GM15510 (cell line): Measurements from ENCODE around the gene HHATL.

ENCODE experiments used
- POLR2A ChIP-seq: IDR thresholded peaks from 3 replicates; pipeline ENCODE4 v1.6.1; 2011; ENCODE audit warnings: borderline replicate concordance; ENCODE audit not compliant: insufficient read length; ENCODE audit errors: extremely low read depth

Gene HHATL

DNA sequence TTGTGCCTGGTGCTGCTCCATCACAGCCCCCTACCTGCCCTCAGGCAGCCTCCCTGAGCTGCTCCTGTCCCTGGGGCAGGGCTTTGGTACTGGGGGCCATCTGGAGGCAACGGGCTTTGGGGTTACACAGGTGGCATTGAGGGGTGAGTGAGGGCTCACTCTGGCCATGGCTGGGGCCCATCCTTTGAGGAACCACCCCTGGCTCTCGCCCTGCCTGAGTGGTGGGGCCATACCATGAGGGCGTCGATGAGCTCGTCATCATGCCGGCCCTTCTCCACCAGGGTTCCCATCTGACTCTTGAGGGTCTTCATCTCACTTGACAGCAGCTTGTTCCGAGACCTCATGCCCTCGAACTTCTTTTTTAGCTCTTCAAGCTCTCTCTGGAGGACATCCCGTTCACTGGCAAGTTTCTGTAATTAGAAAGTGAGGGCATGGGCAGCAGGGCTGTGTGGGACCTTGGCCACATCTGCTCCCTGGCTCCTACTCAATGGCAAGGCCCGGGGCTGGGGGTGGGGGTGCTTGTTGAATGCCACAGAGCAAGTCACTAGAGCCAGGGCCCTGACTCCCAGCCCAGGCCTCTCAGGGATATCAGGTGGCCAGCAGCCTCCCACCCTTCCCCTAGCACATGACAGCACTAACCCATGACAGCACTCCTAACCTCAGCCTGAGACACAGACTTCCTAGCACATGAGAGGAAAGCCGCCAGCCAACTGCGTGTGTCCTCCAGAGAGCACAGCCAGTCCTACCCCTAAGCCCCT is 37.0 kb upstream of the HHATL start:
- no peak for TF ChIP-seq POLR2A

GRCh38 chr3:42736531-42736930 is 33.9 kb upstream of the HHATL start:
- TF ChIP-seq POLR2A, result no peak

DNA sequence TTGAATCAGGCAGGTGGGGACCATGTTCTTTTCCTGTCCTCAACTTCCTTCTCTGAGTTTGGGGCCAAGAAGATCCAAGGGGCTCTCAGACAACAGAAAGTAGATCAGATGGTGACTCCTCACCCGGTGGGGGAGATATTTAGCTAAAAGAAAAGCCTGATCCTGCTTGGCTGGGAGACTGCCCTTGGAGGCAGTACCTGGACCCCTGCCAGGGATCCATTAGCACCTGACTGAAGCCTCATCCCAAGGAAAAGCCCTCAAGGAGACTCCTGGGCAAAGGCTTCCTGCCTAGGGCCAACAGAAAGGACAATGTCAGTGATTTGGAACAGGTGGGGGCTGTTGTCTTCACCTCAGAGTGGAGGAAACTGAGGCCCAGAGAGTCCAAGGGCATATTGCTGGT is 33.5 kb upstream of the HHATL start:
- TF ChIP-seq POLR2A, result no peak

DNA sequence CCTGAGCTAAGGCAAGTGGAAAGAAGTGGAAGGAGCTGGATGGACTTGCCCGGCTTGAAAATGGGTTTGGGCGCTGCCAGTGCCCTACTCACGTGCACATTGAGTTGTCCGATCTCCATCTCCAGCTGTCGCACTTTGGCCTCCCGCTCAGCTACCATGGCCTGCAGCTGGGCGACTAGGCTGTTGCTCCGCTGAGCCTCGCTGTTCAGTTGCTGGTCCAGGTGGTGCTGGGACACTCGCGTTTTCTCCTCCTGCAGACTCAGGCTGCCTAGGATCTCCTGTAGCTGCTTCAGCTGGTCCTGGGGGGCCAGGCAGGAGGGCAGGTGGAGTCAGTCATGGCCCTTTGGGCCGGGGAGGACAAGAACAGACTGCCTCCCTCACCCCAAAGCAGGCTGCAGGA is 33.0 kb upstream of the HHATL start:
- TF ChIP-seq POLR2A, result no peak

DNA sequence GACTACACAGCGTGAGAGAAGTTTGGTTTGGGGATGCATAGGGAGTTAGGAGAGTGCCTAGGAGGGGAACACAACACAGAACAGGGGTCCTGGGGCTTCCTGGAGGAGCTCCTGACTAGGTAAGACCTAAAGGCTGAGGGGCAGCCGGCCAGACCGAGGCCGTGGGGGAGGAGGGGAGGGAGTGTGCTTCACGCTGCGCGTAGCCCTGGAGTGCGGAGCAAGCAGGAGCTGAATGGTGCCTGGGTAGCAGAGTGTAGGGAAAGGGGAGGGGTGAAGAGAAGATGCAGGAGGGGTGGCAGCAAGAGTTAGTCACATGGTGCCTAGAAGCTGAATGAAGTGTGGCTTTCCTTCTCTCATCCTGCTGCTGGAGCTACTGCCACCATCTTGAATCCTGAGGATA is 32.4 kb upstream of the HHATL start:
- TF ChIP-seq POLR2A, result no peak

DNA sequence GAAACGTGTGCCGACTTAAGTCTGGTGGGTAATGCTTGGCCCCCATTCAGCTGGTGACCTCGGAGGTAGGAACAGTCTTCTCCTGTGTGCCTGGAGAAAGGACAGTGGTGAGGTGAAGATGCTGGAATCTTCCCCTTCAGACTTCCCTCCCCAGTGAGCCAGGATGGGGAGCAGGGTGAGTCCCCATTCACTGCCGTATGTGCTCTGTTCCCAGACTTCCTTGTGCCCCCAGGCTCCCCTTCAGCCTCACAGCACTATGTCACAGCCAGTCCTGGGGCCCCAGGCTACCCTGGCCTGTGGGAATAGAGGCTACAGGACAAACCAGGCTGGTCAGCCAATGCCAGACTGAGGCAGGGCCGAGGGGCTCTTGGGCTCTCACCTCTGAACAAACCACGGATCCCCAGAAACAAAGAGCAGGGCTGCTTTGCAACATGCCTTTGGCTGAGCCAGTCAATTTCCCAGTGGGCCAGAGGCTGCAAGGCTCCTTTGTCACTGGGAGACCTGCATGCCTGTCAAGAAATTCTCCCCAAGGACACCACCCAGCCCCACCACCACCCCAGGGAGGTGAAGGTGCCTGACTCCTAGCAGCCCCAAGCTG is 31.8 kb upstream of the HHATL start:
- no peak for TF ChIP-seq POLR2A

DNA sequence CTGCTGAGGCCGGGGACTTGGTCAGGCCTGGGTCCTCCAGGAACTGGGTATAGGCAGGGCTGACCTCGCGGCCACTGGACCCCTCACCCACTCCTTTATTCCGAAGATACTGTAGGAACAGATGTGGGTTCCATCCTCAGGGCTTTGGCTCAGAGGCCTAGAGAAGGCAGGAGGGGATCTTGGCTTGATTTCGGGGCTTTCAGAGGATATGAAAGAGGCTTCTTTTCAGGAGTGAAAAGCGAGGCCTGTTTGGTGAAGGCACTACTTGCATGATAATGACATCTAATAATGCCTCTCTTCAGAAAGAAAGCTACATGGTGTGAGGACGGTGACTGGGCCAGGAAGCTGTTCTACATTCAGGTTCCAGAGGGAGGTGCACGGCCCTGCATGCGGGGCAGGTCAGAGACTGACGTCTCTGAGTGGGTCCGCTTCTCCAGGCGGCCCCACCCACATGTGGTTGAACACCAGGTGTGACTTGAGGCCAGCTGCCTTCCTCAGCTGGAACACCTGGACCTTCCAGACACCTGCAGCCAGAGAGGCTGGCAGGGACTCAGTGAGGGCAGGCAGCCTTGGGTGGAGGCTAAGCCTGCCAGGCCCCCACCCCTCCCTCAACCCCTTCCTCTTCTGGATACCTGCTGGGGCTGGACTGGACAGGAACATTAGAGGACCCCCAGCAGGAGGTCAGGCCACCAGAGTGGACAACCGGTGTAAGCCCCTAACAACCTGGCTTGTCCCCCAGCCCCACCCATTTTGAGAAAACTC is 31.1 kb upstream of the HHATL start:
- no peak for TF ChIP-seq POLR2A

- no peak for TF ChIP-seq POLR2A
Observed at GRCh38 chr3:42732829-42733459, 30.3 kb upstream of the HHATL start.

GRCh38 chr3:42732196-42732828 is 29.7 kb upstream of the HHATL start:
- TF ChIP-seq POLR2A, result no peak

DNA sequence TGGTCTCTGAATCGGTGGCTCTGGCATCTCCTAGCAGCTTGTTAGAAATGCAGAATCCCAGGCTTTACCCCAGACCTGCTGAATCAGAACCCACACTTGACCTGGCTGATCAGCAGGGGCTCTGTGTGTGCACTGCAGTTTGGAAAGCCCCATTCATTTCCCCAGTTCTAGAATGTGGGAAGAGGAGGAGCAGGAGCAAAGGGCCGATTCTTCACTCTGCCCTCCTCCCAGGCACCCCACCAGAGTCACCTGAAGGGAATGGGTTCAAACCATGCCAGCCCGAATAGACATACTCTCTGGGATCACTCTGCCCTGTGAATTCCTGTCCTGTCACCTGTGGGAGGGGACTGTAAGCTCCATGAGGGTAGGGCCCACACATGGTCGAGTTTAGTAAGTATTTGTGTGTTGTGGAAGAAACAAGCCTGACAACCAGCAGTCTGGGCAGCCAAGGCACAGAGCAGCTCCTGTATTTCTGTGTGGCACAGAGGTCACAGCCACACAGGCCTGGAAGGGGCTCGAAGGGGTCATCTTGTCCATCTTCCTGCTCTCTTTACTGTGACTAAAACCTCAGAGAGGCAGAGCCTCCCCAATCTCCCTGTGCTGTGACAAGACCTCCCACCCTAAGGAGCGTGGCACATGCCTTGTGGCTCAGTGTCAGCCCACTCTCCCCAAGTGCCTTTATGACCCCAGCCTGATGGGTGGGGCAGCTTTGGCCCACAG is 29.0 kb upstream of the HHATL start:
- no peak for TF ChIP-seq POLR2A

DNA sequence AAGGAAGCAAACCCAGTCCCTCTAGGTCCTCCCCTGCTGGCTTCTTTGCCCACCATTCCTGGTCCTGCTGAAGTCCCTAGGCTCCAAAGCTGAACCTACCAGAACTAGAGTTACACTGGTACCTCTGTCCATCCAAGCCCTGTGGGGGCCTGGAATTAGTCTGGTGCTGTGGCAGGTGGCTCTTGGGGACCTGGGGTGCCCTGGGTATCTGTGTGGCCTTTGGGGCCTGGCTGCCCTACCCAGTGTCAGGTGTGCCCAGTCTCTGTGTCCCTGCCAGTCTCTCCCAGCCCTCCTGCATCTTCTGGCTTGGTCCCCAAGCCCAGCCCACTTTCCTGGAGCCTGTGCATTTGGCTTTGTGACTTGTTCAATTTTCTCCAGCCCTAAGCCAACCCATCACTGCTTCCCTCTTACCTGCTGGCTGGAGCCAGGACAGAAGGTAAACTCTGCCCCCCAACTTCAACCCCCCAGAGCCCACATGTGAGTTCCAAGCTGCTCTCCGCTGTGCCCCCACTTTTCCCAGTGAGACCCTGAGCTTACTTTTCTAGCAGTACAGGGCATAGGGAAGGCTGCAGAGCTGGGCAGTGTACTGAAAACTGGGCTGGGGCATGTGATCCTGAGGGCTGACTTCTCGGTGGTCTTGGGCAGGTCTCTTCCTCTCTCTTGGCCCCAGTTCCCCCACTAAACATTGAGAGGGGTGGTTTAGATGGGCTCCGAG is 28.3 kb upstream of the HHATL start:
- TF ChIP-seq POLR2A, result no peak

DNA sequence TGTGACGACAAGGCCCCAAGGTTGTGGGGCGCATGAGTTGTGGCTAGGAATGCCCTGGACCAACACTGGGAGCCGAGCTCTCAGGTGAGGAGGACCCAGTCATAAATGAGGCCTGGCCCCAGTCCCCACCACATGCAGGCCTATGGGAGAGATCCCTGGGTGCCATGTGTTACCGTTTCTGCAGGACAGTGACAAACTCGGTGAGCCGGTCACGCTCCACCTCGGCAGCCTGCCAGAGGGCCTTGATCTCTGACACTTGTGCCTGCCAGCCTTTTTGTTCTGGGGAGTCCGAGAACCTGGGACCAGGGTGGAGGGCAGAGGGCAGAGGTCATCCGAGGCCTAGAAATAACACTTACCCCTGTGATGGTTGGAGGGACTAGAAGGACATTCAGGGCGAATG is 27.7 kb upstream of the HHATL start:
- TF ChIP-seq POLR2A, result no peak

DNA sequence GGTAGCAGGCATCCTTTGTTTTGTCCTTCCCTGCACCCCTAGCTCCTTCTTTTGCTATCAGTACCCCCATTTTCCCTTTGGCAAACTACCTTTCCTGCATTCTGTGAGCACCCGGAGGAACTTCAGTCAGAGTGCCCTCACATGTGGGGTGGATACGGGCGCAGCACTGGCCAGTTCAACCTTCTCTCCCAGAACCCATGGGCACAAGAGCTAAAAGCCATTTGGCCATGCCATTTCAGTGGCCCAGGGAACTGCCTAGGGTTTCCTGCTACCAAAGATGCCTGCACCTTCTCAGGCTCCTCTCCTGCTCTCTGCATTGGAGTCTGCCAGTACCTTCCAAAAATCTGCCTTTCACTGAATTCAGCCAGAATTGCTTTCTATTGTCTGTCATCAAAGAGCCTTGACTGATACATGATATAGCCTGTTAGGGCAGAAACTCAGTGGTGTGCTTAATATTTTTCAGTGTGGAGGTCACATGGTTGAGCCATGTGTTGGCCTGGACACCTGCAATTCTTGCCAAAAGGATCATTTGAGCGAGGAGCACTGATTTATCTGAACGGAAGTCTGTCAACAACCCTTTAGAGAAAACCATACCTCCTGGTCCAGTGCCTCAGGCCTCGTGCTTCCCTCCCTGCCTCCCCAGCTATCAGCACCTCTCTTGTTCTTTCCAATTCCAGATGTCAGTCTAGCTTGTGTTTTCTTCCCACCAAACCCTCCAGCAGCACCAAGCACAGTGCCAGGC is 27.0 kb upstream of the HHATL start:
- TF ChIP-seq POLR2A, result no peak
